Ovary (tissue), 3 donors: Measurements from ENCODE around the gene ERG28.

Experiments used
- CTCF ChIP-seq, 3 donors: fragments of 450-650 bp in 2 of 3; fragments of 200-600 bp in 1 of 3; IDR thresholded peaks; one replicate each; pipeline versions ENCODE4 v1.5.1 to v1.8.0; 2016 to 2022; ENCODE audit warnings: antibody characterized with exemption in 3 of 3, mild to moderate bottlenecking in 1 of 3
- POLR2A ChIP-seq: fragments of 450-650 bp; IDR thresholded peaks from one replicate; pipeline ENCODE4 v1.6.1; 2017; ENCODE audit warnings: antibody characterized with exemption, mild to moderate bottlenecking, moderate library complexity
- donor health status: DM: no; HTN: no; CAD: no.

DNA sequence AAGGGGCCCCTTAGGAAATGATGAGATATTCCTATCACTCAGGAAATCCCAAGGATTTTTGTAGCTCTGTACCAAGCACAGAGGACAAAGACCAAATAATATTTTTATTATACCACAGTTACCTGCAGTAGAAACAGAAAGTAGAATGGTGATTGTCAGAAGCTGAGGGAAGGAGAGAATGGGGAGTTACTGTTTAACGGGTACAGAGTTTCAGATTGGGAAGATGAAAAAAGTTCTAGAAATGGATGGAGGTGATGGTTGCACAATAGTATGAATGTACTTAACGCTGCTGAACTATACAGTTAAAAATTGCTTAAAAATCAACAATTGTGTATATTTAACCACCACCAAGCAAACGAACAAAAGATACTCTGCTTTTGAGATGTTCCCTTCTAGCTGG is 58.2 kb downstream of the ERG28 start:
- TF ChIP-seq POLR2A = no peak
- TF ChIP-seq CTCF (IDR thresholded peaks at IDR 0.05) = no peak
